Stimulated activated naive CD8-positive, alpha-beta T cell treated with anti-CD3 and anti-CD28 coated beads, Interleukin-15, Interleukin-2, amounts not matched to agents 100 U/mL and 50 U/mL, for 24 hours (primary cell): Measurements from ENCODE around the gene GCNT4.

ENCODE experiments used
- ATAC-seq: fragments of 150-1000 bp; cut with Tn5 transposase; one replicate; pipeline ENCODE4 v1.10.0; 2021
- DNase-seq: peaks from one replicate; pipeline ENCODE4 v3.0.0; 2021

GCNT4 gene

GRCh38 chr5:75016896-75017295 lies 35.5 kb downstream of the GCNT4 start:
- ATAC-seq, result no peak
- DNase-seq, result no peak

- DNase-seq, result no peak
- no peak for ATAC-seq
Observed at GRCh38 chr5:75012748-75013147, 39.6 kb downstream of the GCNT4 start.

- DNase-seq (no peak), ATAC-seq (no peak)
Observed at GRCh38 chr5:75010838-75011237, 41.5 kb downstream of the GCNT4 start.

DNA sequence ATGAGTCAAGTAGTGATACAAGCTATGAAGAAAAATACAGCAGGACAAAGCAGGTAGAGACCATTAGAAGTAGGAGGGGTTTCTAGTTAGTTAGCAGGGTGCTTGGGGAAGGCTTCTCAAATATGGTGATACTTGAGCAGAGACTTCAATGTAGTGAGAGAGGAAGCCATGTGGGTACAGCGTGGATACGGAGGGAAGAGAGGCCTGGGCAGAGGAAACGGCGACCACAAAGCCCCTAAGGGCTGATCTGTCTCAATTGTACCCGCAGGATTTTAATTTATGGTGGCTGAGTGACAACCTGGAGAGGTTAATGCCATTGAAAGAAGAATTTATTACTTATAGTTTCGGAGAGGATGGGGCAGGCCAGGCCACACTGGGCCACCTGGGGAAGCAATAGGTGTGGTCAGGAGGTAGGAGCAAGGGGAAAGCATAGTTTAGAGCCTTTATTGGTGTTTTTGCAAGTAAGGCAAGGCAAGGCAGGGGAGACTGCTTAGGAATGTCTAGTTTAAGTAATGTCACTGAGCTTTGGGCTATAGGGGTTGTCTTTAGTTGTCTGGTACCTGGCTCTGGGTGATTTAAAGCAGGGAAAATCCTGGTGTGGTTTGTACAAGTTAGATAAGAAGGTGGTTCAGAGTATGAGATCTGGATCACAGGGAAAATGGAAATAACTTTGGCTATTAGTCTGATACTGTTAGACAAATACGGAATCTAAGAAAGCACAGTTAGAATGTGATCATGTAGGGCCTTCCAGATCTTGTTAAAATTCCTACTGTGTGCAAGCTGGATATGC lies 42.6 kb downstream of the GCNT4 start:
- no peak for DNase-seq
- ATAC-seq, result no peak

- no peak for DNase-seq
- no peak for ATAC-seq
Observed at GRCh38 chr5:75006865-75007822, 45.2 kb downstream of the GCNT4 start.

DNA sequence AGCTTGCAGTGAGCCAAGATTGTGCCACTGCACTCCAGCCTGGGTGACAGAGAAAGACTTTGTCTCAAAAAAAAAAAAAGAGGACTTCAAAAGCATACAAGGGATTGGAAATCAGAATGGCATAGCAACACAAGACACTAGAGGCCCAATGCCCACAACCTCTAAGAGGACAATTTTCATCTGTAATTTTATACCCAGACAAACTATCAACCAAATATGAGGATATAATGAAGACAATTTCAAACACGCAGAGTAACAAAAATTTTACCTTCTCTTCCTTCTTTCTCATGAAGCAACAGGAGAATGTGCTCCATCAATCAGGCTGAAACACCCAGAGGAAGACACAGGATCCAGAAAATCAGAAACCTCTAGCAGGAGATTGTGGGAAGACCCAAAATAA lies 46.8 kb downstream of the GCNT4 start:
- ATAC-seq, result no peak
- no peak for DNase-seq
